Stimulated activated CD4-positive, alpha-beta T cell treated with anti-CD3 and anti-CD28 coated beads, Interleukin-15, amount 100 ng/mL, for 1 hour (primary cell): ENCODE results near the gene REC8.

ENCODE experiments used
- DNase-seq, 2 donors: peaks; one replicate each; pipeline ENCODE4 v3.0.0-alpha.2; 2020; ENCODE audit warnings: low read depth in 1 of 2, low spot score in 1 of 2

REC8 gene, protein sequence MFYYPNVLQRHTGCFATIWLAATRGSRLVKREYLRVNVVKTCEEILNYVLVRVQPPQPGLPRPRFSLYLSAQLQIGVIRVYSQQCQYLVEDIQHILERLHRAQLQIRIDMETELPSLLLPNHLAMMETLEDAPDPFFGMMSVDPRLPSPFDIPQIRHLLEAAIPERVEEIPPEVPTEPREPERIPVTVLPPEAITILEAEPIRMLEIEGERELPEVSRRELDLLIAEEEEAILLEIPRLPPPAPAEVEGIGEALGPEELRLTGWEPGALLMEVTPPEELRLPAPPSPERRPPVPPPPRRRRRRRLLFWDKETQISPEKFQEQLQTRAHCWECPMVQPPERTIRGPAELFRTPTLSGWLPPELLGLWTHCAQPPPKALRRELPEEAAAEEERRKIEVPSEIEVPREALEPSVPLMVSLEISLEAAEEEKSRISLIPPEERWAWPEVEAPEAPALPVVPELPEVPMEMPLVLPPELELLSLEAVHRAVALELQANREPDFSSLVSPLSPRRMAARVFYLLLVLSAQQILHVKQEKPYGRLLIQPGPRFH

DNA sequence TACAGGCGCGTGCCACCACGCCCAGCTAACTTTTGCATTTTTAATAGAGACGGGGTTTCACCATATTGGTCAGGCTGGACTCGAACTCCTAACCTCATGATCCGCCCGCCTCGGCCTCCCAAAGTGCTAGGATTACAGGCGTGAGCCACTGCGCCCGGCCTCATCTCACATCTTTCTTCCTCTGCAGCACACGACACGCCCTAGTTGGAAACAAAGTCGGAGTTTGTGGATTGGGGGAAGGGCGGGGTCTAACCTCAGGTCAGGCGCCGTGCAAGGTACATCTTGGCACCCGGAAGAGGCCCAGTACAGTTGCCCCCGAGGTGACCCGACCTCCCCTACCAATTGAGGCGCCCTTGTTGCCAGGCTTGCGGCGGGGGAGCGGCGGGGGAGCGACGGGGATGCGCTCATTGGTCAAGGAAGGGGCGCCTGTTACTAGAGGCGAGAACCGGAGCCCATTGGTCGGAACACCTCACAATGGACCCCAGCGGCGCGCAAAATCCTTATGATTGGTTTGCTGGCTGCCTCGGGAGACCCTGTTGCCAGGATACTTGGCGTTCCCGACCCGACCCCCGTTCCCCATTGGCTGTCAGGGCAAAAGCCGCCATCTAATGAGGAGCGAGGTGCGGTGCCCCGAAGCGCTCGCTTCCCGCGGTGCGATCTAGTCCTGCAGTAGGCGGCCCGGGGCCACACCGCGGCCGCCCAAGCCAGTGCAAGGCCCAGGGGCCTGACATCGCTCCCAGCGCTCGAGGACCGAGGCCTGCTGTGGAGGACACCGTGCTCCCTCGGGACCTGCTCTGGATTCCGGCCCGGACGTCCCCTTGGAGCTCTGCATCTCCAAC is at the start of gene REC8:
TSS of gene REC8 (plus strand) at position 659 of the 839 bp plus-strand sequence. CDS start 473 bp downstream, outside the sequence.
- DNase-seq: peak; percentile 41 to 47

GRCh38 chr14:24122416-24122815 is 49.5 kb upstream of the REC8 start:
- no peak for DNase-seq

DNA sequence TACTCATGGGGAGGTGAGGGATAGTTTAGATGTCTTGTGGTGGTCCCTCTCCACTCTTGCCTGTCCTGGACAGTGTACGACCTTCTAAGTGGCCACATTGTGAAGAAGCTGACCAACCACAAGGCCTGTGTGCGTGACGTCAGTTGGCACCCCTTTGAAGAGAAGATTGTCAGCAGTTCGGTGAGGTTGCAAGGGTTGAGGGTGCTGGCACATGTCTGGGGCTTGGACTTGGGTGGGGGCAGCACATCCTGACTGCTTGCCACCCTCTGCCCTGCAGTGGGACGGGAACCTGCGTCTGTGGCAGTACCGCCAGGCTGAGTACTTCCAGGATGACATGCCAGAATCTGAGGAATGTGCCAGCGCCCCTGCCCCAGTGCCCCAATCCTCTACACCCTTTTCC is 49.0 kb upstream of the REC8 start:
- no peak for DNase-seq

GRCh38 chr14:24123424-24124417 is 48.2 kb upstream of the REC8 start:
- DNase-seq: no peak

- no peak for DNase-seq
These were observed 44.9 kb upstream of the REC8 start for GRCh38 chr14:24126939-24127338.

- DNase-seq: no peak
These were observed 44.2 kb upstream of the REC8 start for GRCh38 chr14:24127673-24128072.

- DNase-seq: no peak
These were observed 42.4 kb upstream of the REC8 start for GRCh38 chr14:24129410-24129998.

DNA sequence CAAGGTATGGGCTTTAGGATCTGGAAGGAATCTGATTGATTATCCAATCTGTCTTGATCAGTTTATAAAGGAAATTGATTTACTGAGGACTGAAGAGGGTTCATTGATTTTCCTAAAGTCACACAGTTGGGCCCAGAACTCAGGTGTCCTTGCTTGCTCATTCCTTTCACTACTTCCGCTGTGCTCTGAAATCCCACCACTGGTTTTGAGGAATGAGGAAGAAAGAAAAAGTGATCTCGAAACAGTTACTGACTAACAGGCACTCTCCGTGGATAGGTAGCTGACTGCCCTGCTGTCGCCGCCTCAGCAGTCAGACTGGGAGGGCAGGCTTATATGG is 41.5 kb upstream of the REC8 start, which contains the start of gene FITM1:
TSS of gene FITM1 (plus strand) at position 280 of the 337 bp plus-strand sequence. CDS start 905 bp downstream, outside the sequence.
- no peak for DNase-seq

DNA sequence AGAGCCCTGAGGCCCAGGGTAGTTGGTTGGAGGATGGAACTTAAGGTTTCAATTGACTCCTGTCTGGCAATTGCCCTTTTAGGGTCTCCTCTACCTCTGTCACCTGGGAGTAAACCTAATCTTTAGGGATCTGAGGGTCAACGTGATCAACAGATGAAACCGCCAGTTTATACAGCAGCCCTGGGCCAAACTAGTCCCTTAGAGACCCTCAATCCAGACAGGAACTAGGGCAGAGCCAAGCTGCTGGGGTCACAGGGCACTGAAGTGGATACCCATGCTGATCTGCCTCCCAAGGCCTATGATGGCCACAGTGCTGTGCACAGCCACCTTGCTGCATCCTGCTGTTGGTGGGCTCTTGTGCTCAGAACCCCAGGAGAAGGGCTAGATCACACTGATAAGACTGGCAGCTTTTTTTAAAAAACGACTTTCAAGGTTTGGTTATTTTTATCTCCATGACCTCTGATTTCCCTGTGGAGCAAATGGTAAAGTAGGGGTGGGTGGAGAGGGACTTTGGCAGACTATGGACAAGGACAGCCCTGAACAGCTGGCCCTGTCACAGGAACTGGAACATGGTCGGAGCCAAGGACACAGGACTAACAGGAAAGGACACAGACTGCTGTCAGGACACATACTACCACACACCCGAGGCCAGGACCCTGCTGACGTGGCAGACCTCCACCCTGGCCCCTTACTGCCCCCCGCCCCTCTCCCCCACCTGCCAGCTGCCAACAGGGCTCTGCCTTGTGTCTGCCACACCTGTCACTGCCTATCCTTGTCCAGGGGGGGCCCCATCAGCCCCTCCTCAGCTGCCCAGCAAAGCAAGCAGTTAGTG is 40.9 kb upstream of the REC8 start:
- DNase-seq: no peak

- DNase-seq: no peak
These were observed 40.3 kb upstream of the REC8 start for GRCh38 chr14:24131549-24131966.

DNA sequence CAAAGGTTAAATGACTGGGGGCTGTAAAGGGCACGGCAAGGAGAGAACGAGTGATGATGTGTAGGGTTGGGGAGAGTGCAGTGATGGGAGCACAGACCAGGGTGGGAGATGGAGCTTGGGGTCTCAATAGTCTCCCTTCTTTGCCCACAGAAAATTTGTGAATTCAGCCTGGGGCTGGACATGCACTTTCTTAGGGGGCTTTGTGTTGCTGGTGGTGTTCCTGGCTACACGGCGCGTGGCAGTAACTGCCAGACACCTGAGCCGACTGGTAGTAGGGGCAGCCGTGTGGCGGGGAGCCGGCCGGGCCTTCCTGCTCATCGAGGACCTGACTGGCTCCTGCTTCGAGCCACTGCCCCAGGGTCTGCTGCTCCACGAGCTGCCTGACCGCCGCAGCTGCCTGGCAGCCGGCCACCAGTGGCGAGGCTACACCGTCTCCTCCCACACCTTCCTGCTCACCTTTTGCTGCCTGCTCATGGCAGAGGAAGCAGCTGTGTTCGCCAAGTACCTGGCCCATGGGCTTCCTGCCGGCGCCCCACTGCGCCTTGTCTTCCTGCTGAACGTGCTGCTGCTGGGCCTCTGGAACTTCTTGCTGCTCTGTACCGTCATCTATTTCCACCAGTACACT is 39.7 kb upstream of the REC8 start:
- DNase-seq: no peak

- no peak for DNase-seq
These were observed 38.9 kb upstream of the REC8 start for GRCh38 chr14:24132976-24133375.

DNA sequence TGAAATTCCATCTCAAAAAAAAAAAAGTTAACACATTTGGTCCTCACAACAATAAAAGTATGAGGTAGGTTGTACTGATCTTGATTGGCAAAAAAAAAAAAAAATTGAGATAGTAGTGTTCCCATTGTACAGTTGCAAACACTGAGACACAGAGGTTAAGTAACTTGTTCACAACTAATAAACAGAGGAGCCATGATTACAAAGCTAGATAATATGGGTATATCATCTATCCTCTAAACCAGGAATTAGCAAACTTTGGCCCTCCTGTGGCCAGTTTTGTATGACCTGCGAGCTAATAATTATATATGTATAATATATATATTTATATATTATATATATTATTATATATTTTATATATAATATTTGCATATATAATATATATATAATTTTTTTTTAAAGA is 38.1 kb upstream of the REC8 start:
- no peak for DNase-seq

- no peak for DNase-seq
These were observed 36.4 kb upstream of the REC8 start for GRCh38 chr14:24135584-24135833.

- peak; percentile 90 to 93 for DNase-seq
These were observed 35.8 kb upstream of the REC8 start, which contains the start of gene PSME1 for GRCh38 chr14:24135834-24136683. Gene PSME1 (plus strand): TSS chr14:24136194. CDS start chr14:24136263, 69 bp downstream.

GRCh38 chr14:24136684-24137528 is 35.0 kb upstream of the REC8 start:
- DNase-seq: no peak
